HepG2 (cell line): ENCODE results near the gene CARS1. TPM values are rescaled to one million over a fixed set of nuclear protein-coding genes. Genes with fewer than 3 reads are reported as not detected.

Experiments used
- ARHGAP35 ChIP-seq: sonication (generic); formaldehyde crosslinking; IDR thresholded peaks from 2 replicates; pipeline ENCODE4 v1.9.0; 2022; ENCODE audit warnings: mild to moderate bottlenecking, inconsistent platforms, moderate library complexity, missing genetic modification reagents, borderline replicate concordance
- CCDC6 ChIP-seq: sonication (generic); formaldehyde crosslinking; IDR thresholded peaks from 2 replicates; pipeline ENCODE4 v1.8.1; 2022; ENCODE audit warnings: mild to moderate bottlenecking, missing genetic modification reagents, moderate library complexity
- ELF3 ChIP-seq: IDR thresholded peaks from 2 replicates; pipeline ENCODE4 v1.6.1; 2016; ENCODE audit warnings: missing genetic modification reagents, missing compliant biosample characterization
- ERF ChIP-seq: IDR thresholded peaks from 2 replicates; pipeline ENCODE4 v1.6.1; 2018; ENCODE audit warnings: missing biosample characterization, missing genetic modification reagents
- EZH2 ChIP-seq: conservative IDR thresholded peaks from 2 replicates; pipeline ENCODE4 v1.6.1; 2012; ENCODE audit warnings: mild to moderate bottlenecking, low read depth, low read length, moderate library complexity
- GATAD1 ChIP-seq: IDR thresholded peaks from 2 replicates; pipeline ENCODE4 v1.6.1; 2016; ENCODE audit warnings: missing genetic modification reagents, missing compliant biosample characterization
- HMG20A ChIP-seq: IDR thresholded peaks from 2 replicates; pipeline ENCODE4 v1.6.1; 2016; ENCODE audit warnings: borderline replicate concordance
- KLF16 ChIP-seq, 2 experiments: sonication (generic) in 1 of 2; formaldehyde crosslinking in 1 of 2; IDR thresholded peaks; 2 replicates each; pipeline versions ENCODE4 v1.6.1 to v1.8.0; 2016 to 2023; ENCODE audit warnings: missing genetic modification reagents in 2 of 2, missing compliant biosample characterization in 1 of 2
- KLF9 ChIP-seq: IDR thresholded peaks from 2 replicates; pipeline ENCODE4 v1.6.1; 2016; ENCODE audit warnings: low read depth
- PRPF4 ChIP-seq: fragments of 200-400 bp; formaldehyde crosslinking; IDR thresholded peaks from 2 replicates; pipeline ENCODE4 v1.6.1; 2016; ENCODE audit warnings: low read length, low read depth; ENCODE audit not compliant: poor library complexity, severe bottlenecking
- RELA ChIP-seq: sonication (generic); formaldehyde crosslinking; IDR thresholded peaks from 2 replicates; pipeline ENCODE4 v1.4.0; 2020; ENCODE audit warnings: missing genetic modification reagents
- SOX5 ChIP-seq: IDR thresholded peaks from 2 replicates; pipeline ENCODE4 v1.6.1; 2016; ENCODE audit warnings: borderline replicate concordance
- TCF7 ChIP-seq: sonication (generic); IDR thresholded peaks from 2 replicates; pipeline ENCODE4 v1.6.1; 2016; ENCODE audit warnings: antibody characterized with exemption, low read depth
- TSC22D2 ChIP-seq: sonication (generic); formaldehyde crosslinking; IDR thresholded peaks from 2 replicates; pipeline ENCODE4 v1.5.1; 2020; ENCODE audit warnings: missing genetic modification reagents, mild to moderate bottlenecking, borderline replicate concordance
- ZFP91 ChIP-seq: sonication (generic); formaldehyde crosslinking; IDR thresholded peaks from 2 replicates; pipeline ENCODE4 v1.9.0; 2022; ENCODE audit warnings: missing genetic modification reagents, mild to moderate bottlenecking, borderline replicate concordance
- ZGPAT ChIP-seq: IDR thresholded peaks from 2 replicates; pipeline ENCODE4 v1.6.1; 2016; ENCODE audit warnings: mild to moderate bottlenecking
- ZKSCAN1 ChIP-seq: fragments of 150-350 bp; IDR thresholded peaks from 2 replicates; pipeline ENCODE4 v1.6.1; 2014; ENCODE audit warnings: low read length
- ZNF143 ChIP-seq: sonication (generic); formaldehyde crosslinking; IDR thresholded peaks from 2 replicates; pipeline ENCODE4 v1.4.0; 2020; ENCODE audit warnings: missing genetic modification reagents
- ZNF451 ChIP-seq: sonication (generic); formaldehyde crosslinking; IDR thresholded peaks from 2 replicates; pipeline ENCODE4 v1.5.0; 2020; ENCODE audit warnings: mild to moderate bottlenecking, missing genetic modification reagents
- ZNF546 ChIP-seq: sonication (generic); formaldehyde crosslinking; conservative IDR thresholded peaks from 2 replicates; pipeline ENCODE4 v1.8.1; 2023; ENCODE audit warnings: mild to moderate bottlenecking, missing genetic modification reagents
- ZNF580 ChIP-seq: IDR thresholded peaks from 2 replicates; pipeline ENCODE4 v1.6.1; 2016; ENCODE audit warnings: low read depth, borderline replicate concordance
- ZNF766 ChIP-seq: sonication (generic); formaldehyde crosslinking; IDR thresholded peaks from 2 replicates; pipeline ENCODE4 v1.5.0; 2020; ENCODE audit warnings: missing genetic modification reagents, borderline replicate concordance
- ZNF792 ChIP-seq: IDR thresholded peaks from 2 replicates; pipeline ENCODE4 v1.6.1; 2016
- polyA plus RNA-seq, 8 experiments: library from polyadenylated mRNA; depleted of rRNA in 3 of 8; stranded (reverse) in 7 of 8; unstranded in 1 of 8; fragments of >200 nt; fragmentation: Illumina TruSeq in 4 of 8; extraction: Trizol in 4 of 8; gene quantifications; 2 replicates each; pipeline versions ENCODE4 v1.2.1 to v1.2.3, GENCODE V29; 2011 to 2016; ENCODE audit warnings: low read depth in 4 of 8, missing spikeins in 1 of 8, mixed read lengths in 1 of 8; ENCODE audit not compliant: insufficient read depth in 1 of 8
- total RNA-seq, 5 experiments: library from RNA; depleted of rRNA; stranded (reverse); fragments of >200 nt; fragmentation: Illumina TruSeq; extraction: Trizol; gene quantifications; 2 replicates each; pipeline ENCODE4 v1.2.3, GENCODE V29; 2016; ENCODE audit warnings: low read depth in 1 of 5
- TF ChIP-seq, protein P1 (sequence below): IDR thresholded peaks from 2 replicates; pipeline ENCODE4 v1.6.1; 2012; ENCODE audit warnings: low read length, improper control_type of control experiment

CARS1 gene
- total and polyA plus RNA-seq, 2 of the 13 experiments (the other 11 are each of a cell fraction or from before 2014, with no cell fraction given) = 33.8 to 47.0 TPM

- TF ChIP-seq ZNF451 (no peak), ZGPAT (CRISPR knock-in tag) (peak; percentile 46; the same call in 1 of the 2 replicates), KLF9 (CRISPR knock-in tag) (no peak), ARHGAP35 (CRISPR knock-in tag) (0 out of 2 replicates have a peak, but pooled peaks have one; percentile 48), RELA (CRISPR knock-in tag) (no peak), ZNF792 (CRISPR knock-in tag) (0 out of 2 replicates have a peak, but pooled peaks have one; percentile 36), ZNF546 (no peak), ELF3 (CRISPR knock-in tag) (0 out of 2 replicates have a peak, but pooled peaks have one; percentile 50), PRPF4 (no peak), ERF (CRISPR knock-in tag) (0 out of 2 replicates have a peak, but pooled peaks have one; percentile 54), TSC22D2 (CRISPR knock-in tag) (0 out of 2 replicates have a peak, but pooled peaks have one; percentile 60), EZH2 (no peak), TCF7 (no peak), SOX5 (CRISPR knock-in tag) (0 out of 2 replicates have a peak, but pooled peaks have one; percentile 15), KLF16 (CRISPR knock-in tag; IDR thresholded peaks at IDR 0.05) (0 out of 4 replicates have a peak, but pooled peaks of 1 of the 2 experiments have one; percentile 39), GATAD1 (0 out of 2 replicates have a peak, but pooled peaks have one; percentile 31), ZNF766 (CRISPR knock-in tag) (0 out of 2 replicates have a peak, but pooled peaks have one; percentile 37), ZNF580 (peak; percentile 61; the same call in 1 of the 2 replicates), ZFP91 (CRISPR knock-in tag) (0 out of 2 replicates have a peak, but pooled peaks have one; percentile 50), ZKSCAN1 (peak; percentile 99), ZNF143 (CRISPR knock-in tag) (peak; percentile 37; the same call in 1 of the 2 replicates), CCDC6 (CRISPR knock-in tag) (0 out of 2 replicates have a peak, but pooled peaks have one; percentile 61), HMG20A (0 out of 2 replicates have a peak, but pooled peaks have one; percentile 12)
- TF ChIP-seq, protein P1, sequence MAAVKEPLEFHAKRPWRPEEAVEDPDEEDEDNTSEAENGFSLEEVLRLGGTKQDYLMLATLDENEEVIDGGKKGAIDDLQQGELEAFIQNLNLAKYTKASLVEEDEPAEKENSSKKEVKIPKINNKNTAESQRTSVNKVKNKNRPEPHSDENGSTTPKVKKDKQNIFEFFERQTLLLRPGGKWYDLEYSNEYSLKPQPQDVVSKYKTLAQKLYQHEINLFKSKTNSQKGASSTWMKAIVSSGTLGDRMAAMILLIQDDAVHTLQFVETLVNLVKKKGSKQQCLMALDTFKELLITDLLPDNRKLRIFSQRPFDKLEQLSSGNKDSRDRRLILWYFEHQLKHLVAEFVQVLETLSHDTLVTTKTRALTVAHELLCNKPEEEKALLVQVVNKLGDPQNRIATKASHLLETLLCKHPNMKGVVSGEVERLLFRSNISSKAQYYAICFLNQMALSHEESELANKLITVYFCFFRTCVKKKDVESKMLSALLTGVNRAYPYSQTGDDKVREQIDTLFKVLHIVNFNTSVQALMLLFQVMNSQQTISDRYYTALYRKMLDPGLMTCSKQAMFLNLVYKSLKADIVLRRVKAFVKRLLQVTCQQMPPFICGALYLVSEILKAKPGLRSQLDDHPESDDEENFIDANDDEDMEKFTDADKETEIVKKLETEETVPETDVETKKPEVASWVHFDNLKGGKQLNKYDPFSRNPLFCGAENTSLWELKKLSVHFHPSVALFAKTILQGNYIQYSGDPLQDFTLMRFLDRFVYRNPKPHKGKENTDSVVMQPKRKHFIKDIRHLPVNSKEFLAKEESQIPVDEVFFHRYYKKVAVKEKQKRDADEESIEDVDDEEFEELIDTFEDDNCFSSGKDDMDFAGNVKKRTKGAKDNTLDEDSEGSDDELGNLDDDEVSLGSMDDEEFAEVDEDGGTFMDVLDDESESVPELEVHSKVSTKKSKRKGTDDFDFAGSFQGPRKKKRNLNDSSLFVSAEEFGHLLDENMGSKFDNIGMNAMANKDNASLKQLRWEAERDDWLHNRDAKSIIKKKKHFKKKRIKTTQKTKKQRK = no peak
Measured at GRCh38 chr11:3091846-3092602, 34.8 kb upstream of the CARS1 start (continued).
